Peyer's patch (tissue), 4 donors: ENCODE data around the gene MYO18B. TPM values are rescaled to one million over a fixed set of nuclear protein-coding genes. Genes with fewer than 3 reads are reported as not detected.

Experiments used
- DNase-seq, 3 donors: peaks; one replicate each; pipeline ENCODE4 v3.0.0-alpha.2; 2017 to 2019
- H3K27ac ChIP-seq, 4 donors: fragments of 200-600 bp; sonication (generic); one replicate each; pipeline ENCODE4 v1.5.1; 2016 to 2019
- H3K27me3 ChIP-seq, 2 donors: fragments of 200-600 bp; sonication (generic); one replicate each; pipeline ENCODE4 v1.5.1; 2019
- H3K36me3 ChIP-seq, 3 donors: fragments of 200-600 bp; sonication (generic); one replicate each; pipeline ENCODE4 v1.5.1; 2016 to 2019
- H3K4me1 ChIP-seq, 4 donors: fragments of 200-600 bp; sonication (generic); one replicate each; pipeline ENCODE4 v1.5.1; 2016 to 2019
- H3K4me3 ChIP-seq, 4 donors: fragments of 200-600 bp; sonication (generic); 1 replicate in 3 of 4; 2 replicates in 1 of 4; pipeline ENCODE4 v1.5.1; 2016 to 2019; ENCODE audit warnings: mild to moderate bottlenecking in 1 of 4
- H3K9me3 ChIP-seq, 4 donors: fragments of 200-600 bp; sonication (generic); one replicate each; pipeline ENCODE4 v1.5.1; 2016 to 2019; ENCODE audit warnings: mild to moderate bottlenecking in 1 of 4
- POLR2A ChIP-seq, 2 donors: fragments of 450-650 bp; IDR thresholded peaks; one replicate each; pipeline ENCODE4 v1.5.1; 2017; ENCODE audit warnings: antibody characterized with exemption in 2 of 2, mild to moderate bottlenecking in 2 of 2, moderate library complexity in 2 of 2
- total RNA-seq, 4 donors: library from RNA; depleted of rRNA; stranded (reverse); fragments of >200 nt; gene quantifications; one replicate each; pipeline ENCODE4 v1.1.0, GENCODE V29; 2016
- TF ChIP-seq, protein P1 (sequence below), 6 experiments: fragments of 450-650 bp in 4 of 6; fragments of 200-600 bp in 2 of 6; sonication (generic) in 1 of 6; IDR thresholded peaks; one replicate each; pipeline ENCODE4 v1.5.1; 2017 to 2019; ENCODE audit warnings: antibody characterized with exemption in 6 of 6, mild to moderate bottlenecking in 3 of 6, moderate library complexity in 1 of 6

MYO18B gene
- total RNA-seq, 4 donors from 2014 or later = 0.28 to 0.83 TPM; not detected in 2

- TF ChIP-seq, protein P1, sequence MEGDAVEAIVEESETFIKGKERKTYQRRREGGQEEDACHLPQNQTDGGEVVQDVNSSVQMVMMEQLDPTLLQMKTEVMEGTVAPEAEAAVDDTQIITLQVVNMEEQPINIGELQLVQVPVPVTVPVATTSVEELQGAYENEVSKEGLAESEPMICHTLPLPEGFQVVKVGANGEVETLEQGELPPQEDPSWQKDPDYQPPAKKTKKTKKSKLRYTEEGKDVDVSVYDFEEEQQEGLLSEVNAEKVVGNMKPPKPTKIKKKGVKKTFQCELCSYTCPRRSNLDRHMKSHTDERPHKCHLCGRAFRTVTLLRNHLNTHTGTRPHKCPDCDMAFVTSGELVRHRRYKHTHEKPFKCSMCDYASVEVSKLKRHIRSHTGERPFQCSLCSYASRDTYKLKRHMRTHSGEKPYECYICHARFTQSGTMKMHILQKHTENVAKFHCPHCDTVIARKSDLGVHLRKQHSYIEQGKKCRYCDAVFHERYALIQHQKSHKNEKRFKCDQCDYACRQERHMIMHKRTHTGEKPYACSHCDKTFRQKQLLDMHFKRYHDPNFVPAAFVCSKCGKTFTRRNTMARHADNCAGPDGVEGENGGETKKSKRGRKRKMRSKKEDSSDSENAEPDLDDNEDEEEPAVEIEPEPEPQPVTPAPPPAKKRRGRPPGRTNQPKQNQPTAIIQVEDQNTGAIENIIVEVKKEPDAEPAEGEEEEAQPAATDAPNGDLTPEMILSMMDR (IDR thresholded peaks at IDR 0.05) = no peak
- no peak for TF ChIP-seq POLR2A (IDR thresholded peaks at IDR 0.05)
- no peak overlapping the region for H3K27ac ChIP-seq
- no peaks in the 10 kb centered on the region for H3K9me3 ChIP-seq
- no peak for DNase-seq
- H3K4me3 ChIP-seq = no peak overlapping the region
- no peaks in the 10 kb centered on the region for H3K4me1 ChIP-seq
- H3K36me3 ChIP-seq = no peaks in the 10 kb centered on the region
- H3K27me3 ChIP-seq = no peaks in the 10 kb centered on the region
Observed at GRCh38 chr22:25942115-25942855, 200.3 kb downstream of the MYO18B start.

- Histone ChIP-seq H3K4me3 (no peak overlapping the region), H3K27ac (no peak overlapping the region), H3K9me3 (no peaks in the 10 kb centered on the region), H3K27me3 (no peaks in the 10 kb centered on the region), H3K4me1 (no peaks in the 10 kb centered on the region), H3K36me3 (no peaks in the 10 kb centered on the region)
- no peak for DNase-seq
- no peak for TF ChIP-seq POLR2A (IDR thresholded peaks at IDR 0.05)
- TF ChIP-seq, protein P1 (IDR thresholded peaks at IDR 0.05) = no peak
Observed at GRCh38 chr22:25942856-25943411, 200.9 kb downstream of the MYO18B start.

GRCh38 chr22:25950111-25950510, 208.1 kb downstream of the MYO18B start:
- H3K27ac ChIP-seq = no peak overlapping the region
- H3K4me1 ChIP-seq = no peaks in the 10 kb centered on the region
- no peaks in the 10 kb centered on the region for H3K36me3 ChIP-seq
- no peak overlapping the region for H3K4me3 ChIP-seq
- no peak for DNase-seq
- H3K27me3 ChIP-seq = no peaks in the 10 kb centered on the region
- no peaks in the 10 kb centered on the region for H3K9me3 ChIP-seq
- TF ChIP-seq, protein P1 (IDR thresholded peaks at IDR 0.05) = no peak
- TF ChIP-seq POLR2A (IDR thresholded peaks at IDR 0.05) = no peak

DNA sequence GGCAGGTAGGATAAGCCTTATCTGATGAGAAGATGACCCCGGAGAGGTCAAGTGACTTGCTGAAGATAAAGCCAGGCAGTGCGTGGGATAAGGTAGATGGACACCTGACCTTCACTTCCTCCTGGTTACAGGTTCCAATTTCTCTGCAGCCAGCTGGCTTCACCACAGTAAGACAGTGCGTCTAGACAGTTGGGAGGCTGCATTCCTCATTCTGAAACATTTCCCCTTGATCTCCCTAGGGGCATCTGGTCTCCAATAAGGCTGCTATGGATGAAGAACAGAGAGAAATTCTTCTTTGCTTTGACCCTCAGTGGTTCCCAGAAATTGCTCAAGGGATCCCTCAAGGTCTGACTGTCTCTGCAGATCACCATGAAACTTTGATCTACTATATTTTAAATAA, 211.3 kb downstream of the MYO18B start:
- H3K27me3 ChIP-seq = no peaks in the 10 kb centered on the region
- no peaks in the 10 kb centered on the region for H3K4me1 ChIP-seq
- no peaks in the 10 kb centered on the region for H3K36me3 ChIP-seq
- H3K27ac ChIP-seq = no peak overlapping the region
- TF ChIP-seq, protein P1 (IDR thresholded peaks at IDR 0.05) = no peak
- no peak for TF ChIP-seq POLR2A (IDR thresholded peaks at IDR 0.05)
- H3K9me3 ChIP-seq = no peaks in the 10 kb centered on the region
- no peak for DNase-seq
- H3K4me3 ChIP-seq = no peak overlapping the region

GRCh38 chr22:25953919-25954318, 211.9 kb downstream of the MYO18B start:
- TF ChIP-seq, protein P1 (IDR thresholded peaks at IDR 0.05) = no peak
- no peak for TF ChIP-seq POLR2A (IDR thresholded peaks at IDR 0.05)

More at GRCh38 chr22:25953919-25954318, 211.9 kb downstream of the MYO18B start:
- H3K9me3 ChIP-seq = no peaks in the 10 kb centered on the region
- no peak overlapping the region for H3K27ac ChIP-seq
- no peaks in the 10 kb centered on the region for H3K4me1 ChIP-seq
- DNase-seq = no peak
- H3K4me3 ChIP-seq = no peak overlapping the region
- H3K27me3 ChIP-seq = no peaks in the 10 kb centered on the region
- H3K36me3 ChIP-seq = no peaks in the 10 kb centered on the region
